ENCODE results near the gene TLCD2. TPM values are rescaled to one million over a fixed set of nuclear protein-coding genes. Genes with fewer than 3 reads are reported as not detected.
A peak's percentile ranks its signal among the peaks of the same experiment; 100 is the strongest.

Gene TLCD2
- total and polyA plus RNA-seq, 4 donors, result 1.2 to 7.3 (median 3.4) TPM

DNA sequence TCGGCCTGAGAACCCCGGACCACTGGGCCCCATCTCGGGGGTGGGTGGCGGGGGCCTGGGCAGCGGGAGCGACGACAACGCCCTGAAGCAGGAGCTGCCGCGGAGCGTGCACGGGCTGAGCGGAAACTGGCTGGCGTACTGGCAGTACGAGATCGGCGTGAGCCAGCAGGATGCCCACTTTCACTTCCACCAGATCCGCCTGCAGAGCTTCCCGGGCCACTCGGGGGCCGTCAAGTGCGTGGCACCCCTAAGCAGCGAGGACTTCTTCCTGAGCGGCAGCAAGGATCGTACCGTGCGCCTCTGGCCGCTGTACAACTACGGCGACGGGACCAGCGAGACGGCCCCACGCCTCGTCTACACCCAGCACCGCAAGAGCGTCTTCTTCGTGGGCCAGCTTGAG is 23.6 kb upstream of the TLCD2 start:
- Histone ChIP-seq H3K9me3 (ENCODE audit: control insufficient read depth in 4 of 4, low read length in 3 of 4) (no peaks in the 10 kb centered on the region), H3K9ac (ENCODE audit: low read depth in 1 of 2, low read length in 2 of 2) (no peak overlapping the region), H3K36me3 (ENCODE audit: control insufficient read depth in 4 of 4, insufficient read depth in 3 of 4, low read depth in 1 of 4, low read length in 3 of 4) (peaks cover 0 to 12% (median 8%) of the 10 kb centered on the region in 4 donors), H3K27ac (ENCODE audit: low read depth in 1 of 2, low read length in 2 of 2) (peak overlapping the region in 1 of 2 donors; percentile 12), H3K4me1 (ENCODE audit: control insufficient read depth in 4 of 4, insufficient read depth in 4 of 4, low read length in 3 of 4) (peaks cover 8 to 41% (median 29%) of the 10 kb centered on the region in 4 donors), H3K27me3 (ENCODE audit: control insufficient read depth in 4 of 4, insufficient read depth in 4 of 4, low read length in 3 of 4) (no peaks in the 10 kb centered on the region), H3K4me3 (ENCODE audit: low read depth in 1 of 3, low read length in 3 of 3) (no peak overlapping the region)
- DNase-seq (ENCODE audit: low spot score), result no peak
- 94% methylated on average over 38 of the region's 38 CpGs for WGBS
- no peak for TF ChIP-seq YY1 (IDR thresholded peaks at IDR 0.05)

DNA sequence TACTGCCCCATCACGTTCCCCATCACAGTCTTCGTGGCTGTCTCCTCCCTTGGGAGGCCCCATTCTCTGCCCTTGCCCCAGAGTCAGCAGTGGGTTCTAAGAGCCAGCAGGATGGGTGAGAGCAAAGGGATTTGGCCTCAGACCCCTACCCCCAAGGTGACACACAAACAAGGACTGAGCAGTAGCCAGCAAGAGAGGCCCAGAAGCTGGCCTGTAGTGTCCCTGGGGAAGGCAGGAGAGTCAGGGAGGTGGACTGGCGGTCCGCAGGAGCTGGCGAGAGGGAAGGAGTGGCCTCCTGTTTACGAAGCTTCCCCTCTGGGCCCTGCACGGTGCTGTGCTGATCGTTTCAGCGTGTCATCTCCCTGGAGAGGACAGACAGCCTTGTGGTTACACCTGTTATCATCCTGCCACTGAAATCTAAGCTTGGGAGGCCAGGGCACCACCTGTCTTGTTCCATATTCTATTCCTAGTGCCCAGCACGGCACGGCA is 22.7 kb upstream of the TLCD2 start:
- DNase-seq (ENCODE audit: low spot score), result no peak
- no peaks in the 10 kb centered on the region for H3K27me3 ChIP-seq (ENCODE audit: control insufficient read depth in 4 of 4, insufficient read depth in 4 of 4, low read length in 3 of 4)
- TF ChIP-seq FOXA2 (IDR thresholded peaks at IDR 0.05), result no peak
- no peak for TF ChIP-seq YY1 (IDR thresholded peaks at IDR 0.05)
- TF ChIP-seq SP1 (IDR thresholded peaks at IDR 0.05), result no peak
- no peak overlapping the region for H3K9ac ChIP-seq (ENCODE audit: low read depth in 1 of 2, low read length in 2 of 2)
- no peaks in the 10 kb centered on the region for H3K9me3 ChIP-seq (ENCODE audit: control insufficient read depth in 4 of 4, low read length in 3 of 4)
- H3K4me1 ChIP-seq (ENCODE audit: control insufficient read depth in 4 of 4, insufficient read depth in 4 of 4, low read length in 3 of 4), result peaks cover 6 to 39% (median 26%) of the 10 kb centered on the region in 4 donors
- peaks cover 0 to 12% (median 8%) of the 10 kb centered on the region in 4 donors for H3K36me3 ChIP-seq (ENCODE audit: control insufficient read depth in 4 of 4, insufficient read depth in 3 of 4, low read depth in 1 of 4, low read length in 3 of 4)
- H3K4me3 ChIP-seq (ENCODE audit: low read depth in 1 of 3, low read length in 3 of 3), result no peak overlapping the region
- 88% methylated on average over 11 of the region's 11 CpGs for WGBS
- H3K27ac ChIP-seq (ENCODE audit: low read depth in 1 of 2, low read length in 2 of 2), result no peak overlapping the region

DNA sequence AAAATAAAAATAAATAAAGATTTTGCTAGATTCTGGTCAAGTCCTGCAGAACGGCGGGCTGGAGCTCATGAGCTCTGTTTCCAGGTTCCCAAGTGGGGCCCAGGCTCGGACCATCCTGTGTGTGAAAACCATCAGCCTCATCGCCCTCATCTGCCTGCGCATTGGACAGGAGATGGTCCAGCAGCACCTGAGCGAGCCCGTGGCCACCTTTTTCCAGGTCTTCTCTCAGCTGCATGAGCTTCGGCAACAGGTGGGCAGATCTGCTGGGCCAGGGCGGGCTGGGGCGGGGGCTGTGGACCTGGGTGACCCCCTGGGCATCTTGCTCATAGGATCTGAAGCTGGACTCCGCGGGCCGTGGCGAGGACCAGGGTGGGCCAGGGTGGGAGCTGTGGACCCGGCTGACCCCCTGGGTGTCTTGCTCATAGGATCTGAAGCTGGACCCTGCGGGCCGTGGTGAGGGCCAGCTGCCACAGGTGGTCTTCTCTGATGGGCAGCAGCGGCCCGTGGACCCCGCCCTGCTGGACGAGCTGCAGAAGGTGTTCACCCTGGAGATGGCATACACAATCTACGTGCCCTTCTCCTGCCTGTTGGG is 22.2 kb upstream of the TLCD2 start:
- DNase-seq (ENCODE audit: low spot score), result no peak
- H3K27ac ChIP-seq (ENCODE audit: low read depth in 1 of 2, low read length in 2 of 2), result no peak overlapping the region
- H3K4me3 ChIP-seq (ENCODE audit: low read depth in 1 of 3, low read length in 3 of 3), result no peak overlapping the region
- H3K27me3 ChIP-seq (ENCODE audit: control insufficient read depth in 4 of 4, insufficient read depth in 4 of 4, low read length in 3 of 4), result no peaks in the 10 kb centered on the region
- TF ChIP-seq, protein P1, sequence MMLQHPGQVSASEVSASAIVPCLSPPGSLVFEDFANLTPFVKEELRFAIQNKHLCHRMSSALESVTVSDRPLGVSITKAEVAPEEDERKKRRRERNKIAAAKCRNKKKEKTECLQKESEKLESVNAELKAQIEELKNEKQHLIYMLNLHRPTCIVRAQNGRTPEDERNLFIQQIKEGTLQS (IDR thresholded peaks at IDR 0.05), result no peak
- no peak for TF ChIP-seq TAF1 (conservative IDR thresholded peaks at IDR 0.05)
- no peak for TF ChIP-seq JUND (IDR thresholded peaks at IDR 0.05)
- TF ChIP-seq, protein P2, sequence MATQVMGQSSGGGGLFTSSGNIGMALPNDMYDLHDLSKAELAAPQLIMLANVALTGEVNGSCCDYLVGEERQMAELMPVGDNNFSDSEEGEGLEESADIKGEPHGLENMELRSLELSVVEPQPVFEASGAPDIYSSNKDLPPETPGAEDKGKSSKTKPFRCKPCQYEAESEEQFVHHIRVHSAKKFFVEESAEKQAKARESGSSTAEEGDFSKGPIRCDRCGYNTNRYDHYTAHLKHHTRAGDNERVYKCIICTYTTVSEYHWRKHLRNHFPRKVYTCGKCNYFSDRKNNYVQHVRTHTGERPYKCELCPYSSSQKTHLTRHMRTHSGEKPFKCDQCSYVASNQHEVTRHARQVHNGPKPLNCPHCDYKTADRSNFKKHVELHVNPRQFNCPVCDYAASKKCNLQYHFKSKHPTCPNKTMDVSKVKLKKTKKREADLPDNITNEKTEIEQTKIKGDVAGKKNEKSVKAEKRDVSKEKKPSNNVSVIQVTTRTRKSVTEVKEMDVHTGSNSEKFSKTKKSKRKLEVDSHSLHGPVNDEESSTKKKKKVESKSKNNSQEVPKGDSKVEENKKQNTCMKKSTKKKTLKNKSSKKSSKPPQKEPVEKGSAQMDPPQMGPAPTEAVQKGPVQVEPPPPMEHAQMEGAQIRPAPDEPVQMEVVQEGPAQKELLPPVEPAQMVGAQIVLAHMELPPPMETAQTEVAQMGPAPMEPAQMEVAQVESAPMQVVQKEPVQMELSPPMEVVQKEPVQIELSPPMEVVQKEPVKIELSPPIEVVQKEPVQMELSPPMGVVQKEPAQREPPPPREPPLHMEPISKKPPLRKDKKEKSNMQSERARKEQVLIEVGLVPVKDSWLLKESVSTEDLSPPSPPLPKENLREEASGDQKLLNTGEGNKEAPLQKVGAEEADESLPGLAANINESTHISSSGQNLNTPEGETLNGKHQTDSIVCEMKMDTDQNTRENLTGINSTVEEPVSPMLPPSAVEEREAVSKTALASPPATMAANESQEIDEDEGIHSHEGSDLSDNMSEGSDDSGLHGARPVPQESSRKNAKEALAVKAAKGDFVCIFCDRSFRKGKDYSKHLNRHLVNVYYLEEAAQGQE (IDR thresholded peaks at IDR 0.05), result no peak
- no peak for TF ChIP-seq YY1 (IDR thresholded peaks at IDR 0.05)
- TF ChIP-seq HNF4G (IDR thresholded peaks at IDR 0.05), result no peak
- no peak for TF ChIP-seq RAD21 (IDR thresholded peaks at IDR 0.05)
- TF ChIP-seq GABPA (IDR thresholded peaks at IDR 0.05 in 1 of 2, conservative IDR thresholded peaks at IDR 0.05 in 1 of 2), result no peak
- TF ChIP-seq EGR1 (IDR thresholded peaks at IDR 0.05; ENCODE audit: low read depth in 2 of 2), result no peak
- TF ChIP-seq FOXA2 (IDR thresholded peaks at IDR 0.05), result no peak
- TF ChIP-seq, protein P3, sequence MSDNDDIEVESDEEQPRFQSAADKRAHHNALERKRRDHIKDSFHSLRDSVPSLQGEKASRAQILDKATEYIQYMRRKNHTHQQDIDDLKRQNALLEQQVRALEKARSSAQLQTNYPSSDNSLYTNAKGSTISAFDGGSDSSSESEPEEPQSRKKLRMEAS (IDR thresholded peaks at IDR 0.05), result no peak
- TF ChIP-seq FOXA1 (IDR thresholded peaks at IDR 0.05), result no peak
- 96% methylated on average over 22 of the region's 22 CpGs for WGBS
- H3K4me1 ChIP-seq (ENCODE audit: control insufficient read depth in 4 of 4, insufficient read depth in 4 of 4, low read length in 3 of 4), result peaks cover 3 to 39% (median 24%) of the 10 kb centered on the region in 4 donors
- no peak overlapping the region for H3K9ac ChIP-seq (ENCODE audit: low read depth in 1 of 2, low read length in 2 of 2)
- H3K9me3 ChIP-seq (ENCODE audit: control insufficient read depth in 4 of 4, low read length in 3 of 4), result no peaks in the 10 kb centered on the region
- H3K36me3 ChIP-seq (ENCODE audit: control insufficient read depth in 4 of 4, insufficient read depth in 3 of 4, low read depth in 1 of 4, low read length in 3 of 4), result peaks cover 4 to 12% (median 8%) of the 10 kb centered on the region in 4 donors

Measured in liver (tissue), 9 donors.